Measurements from ENCODE around the gene IFI27L2.

IFI27L2 gene

DNA sequence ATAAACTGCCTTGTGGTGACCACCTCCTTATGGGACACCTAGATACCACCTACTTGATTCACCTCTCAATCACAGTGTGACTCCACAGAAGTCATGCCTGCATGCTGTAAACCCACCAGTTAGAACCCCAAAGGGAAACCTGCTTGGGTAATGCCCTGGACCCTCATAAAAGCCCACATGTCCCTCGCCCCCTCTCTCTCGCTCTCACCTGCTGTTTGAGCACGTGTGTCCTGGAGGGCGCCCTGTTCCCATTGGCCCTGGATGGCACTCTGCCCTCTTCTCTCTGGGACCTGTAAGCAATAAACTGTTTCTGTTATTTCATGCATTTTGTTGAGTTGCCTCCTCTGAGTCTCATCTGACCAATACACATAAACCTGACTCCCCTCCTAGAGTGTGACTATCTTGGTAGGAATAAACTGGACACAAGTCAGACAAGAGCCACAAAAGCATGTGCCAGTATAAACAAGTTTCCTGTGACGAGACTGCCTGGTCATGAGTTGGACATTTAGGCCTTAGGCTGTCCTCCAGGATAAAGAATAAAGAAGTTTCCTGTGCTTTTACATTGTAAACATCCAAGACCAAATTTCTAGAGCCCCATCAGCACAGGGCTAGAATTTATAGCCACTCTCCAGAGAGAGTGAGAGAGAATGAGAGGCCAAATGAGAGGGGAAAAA is 8.6 kb downstream of the IFI27L2 start:
- Histone ChIP-seq H3K9ac (ENCODE audit: low read depth, low read length) (no peak overlapping the region), H3K9me3 (ENCODE audit: control insufficient read depth, insufficient read depth, low read length) (no peaks in the 10 kb centered on the region), H3K27me3 (ENCODE audit: control insufficient read depth, insufficient read depth, low read length) (no peaks in the 10 kb centered on the region), H3K36me3 (ENCODE audit: control insufficient read depth, insufficient read depth, low read length) (no peaks in the 10 kb centered on the region), H3K4me1 (ENCODE audit: control insufficient read depth, insufficient read depth, low read length) (no peaks in the 10 kb centered on the region), H3K4me3 (ENCODE audit: low read depth, low read length) (no peak overlapping the region)

DNA sequence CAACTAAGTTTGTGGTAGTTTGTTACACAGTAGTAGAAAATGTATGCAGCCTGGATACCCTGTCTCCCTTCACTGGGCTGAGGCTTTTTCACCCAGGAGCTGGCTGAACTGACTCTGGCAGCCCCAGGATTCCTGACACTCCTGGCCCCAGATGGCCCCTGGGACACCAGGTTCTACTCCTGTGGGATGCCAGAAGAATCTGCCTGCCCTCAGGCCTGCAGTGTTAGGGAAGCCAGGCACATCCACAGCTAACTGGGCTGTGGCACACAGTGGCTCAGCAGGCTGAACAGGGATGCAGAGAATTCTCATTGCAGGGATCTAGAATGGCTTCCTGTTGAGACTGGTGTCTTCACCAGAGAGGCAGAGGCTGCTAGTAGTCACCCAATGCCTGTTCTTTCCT is 10.3 kb downstream of the IFI27L2 start:
- no peak overlapping the region for H3K9ac ChIP-seq (ENCODE audit: low read depth, low read length)
- H3K4me1 ChIP-seq (ENCODE audit: control insufficient read depth, insufficient read depth, low read length): no peaks in the 10 kb centered on the region
- H3K36me3 ChIP-seq (ENCODE audit: control insufficient read depth, insufficient read depth, low read length): no peaks in the 10 kb centered on the region
- H3K9me3 ChIP-seq (ENCODE audit: control insufficient read depth, insufficient read depth, low read length): no peaks in the 10 kb centered on the region
- H3K27me3 ChIP-seq (ENCODE audit: control insufficient read depth, insufficient read depth, low read length): no peaks in the 10 kb centered on the region
- no peak overlapping the region for H3K4me3 ChIP-seq (ENCODE audit: low read depth, low read length)

DNA sequence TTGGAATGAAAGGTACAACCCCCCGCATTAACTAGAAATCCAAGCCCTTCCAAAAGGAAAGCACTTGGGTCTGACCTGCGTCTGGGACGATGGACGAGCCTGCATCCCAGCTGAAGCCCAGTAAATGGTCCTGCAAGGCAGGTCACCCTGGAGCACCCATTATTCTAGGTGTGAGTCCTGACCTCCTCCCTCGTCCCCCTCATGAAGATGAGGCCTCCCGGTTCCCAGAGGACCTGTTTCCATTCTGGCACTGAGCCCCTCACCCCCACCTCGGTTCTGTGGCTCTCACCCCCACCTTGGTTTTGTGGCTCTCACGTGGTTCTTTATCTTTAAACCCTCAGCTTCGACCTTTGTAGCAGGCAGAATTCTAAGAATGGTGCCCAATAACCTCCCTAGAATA is 11.5 kb downstream of the IFI27L2 start:
- no peaks in the 10 kb centered on the region for H3K36me3 ChIP-seq (ENCODE audit: control insufficient read depth, insufficient read depth, low read length)
- H3K27me3 ChIP-seq (ENCODE audit: control insufficient read depth, insufficient read depth, low read length): no peaks in the 10 kb centered on the region
- H3K4me1 ChIP-seq (ENCODE audit: control insufficient read depth, insufficient read depth, low read length): no peaks in the 10 kb centered on the region
- H3K9ac ChIP-seq (ENCODE audit: low read depth, low read length): no peak overlapping the region
- no peak overlapping the region for H3K4me3 ChIP-seq (ENCODE audit: low read depth, low read length)
- H3K9me3 ChIP-seq (ENCODE audit: control insufficient read depth, insufficient read depth, low read length): no peaks in the 10 kb centered on the region

DNA sequence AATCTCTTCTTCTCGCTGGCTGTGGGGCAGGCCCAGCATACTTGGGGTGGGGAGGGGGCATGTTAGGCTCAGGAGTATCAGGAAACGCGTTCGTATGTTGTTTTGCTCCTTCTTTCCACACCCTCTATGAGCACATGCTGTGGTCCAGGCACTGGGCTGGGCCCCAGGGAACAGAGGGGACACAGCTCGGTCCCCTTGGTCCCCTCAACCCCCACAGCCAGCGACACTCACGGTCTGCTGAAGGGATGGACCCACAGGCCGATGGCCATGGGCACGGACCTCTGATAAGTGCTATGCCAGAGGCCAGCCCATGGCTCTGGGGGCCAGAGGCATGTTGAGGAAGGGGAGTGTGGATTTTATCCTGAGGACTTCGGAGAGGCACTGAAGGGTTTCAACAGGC is 12.7 kb downstream of the IFI27L2 start:
- H3K27me3 ChIP-seq (ENCODE audit: control insufficient read depth, insufficient read depth, low read length): no peaks in the 10 kb centered on the region
- H3K9me3 ChIP-seq (ENCODE audit: control insufficient read depth, insufficient read depth, low read length): no peaks in the 10 kb centered on the region
- H3K4me3 ChIP-seq (ENCODE audit: low read depth, low read length): no peak overlapping the region
- H3K36me3 ChIP-seq (ENCODE audit: control insufficient read depth, insufficient read depth, low read length): no peaks in the 10 kb centered on the region
- no peak overlapping the region for H3K9ac ChIP-seq (ENCODE audit: low read depth, low read length)
- H3K4me1 ChIP-seq (ENCODE audit: control insufficient read depth, insufficient read depth, low read length): no peaks in the 10 kb centered on the region

DNA sequence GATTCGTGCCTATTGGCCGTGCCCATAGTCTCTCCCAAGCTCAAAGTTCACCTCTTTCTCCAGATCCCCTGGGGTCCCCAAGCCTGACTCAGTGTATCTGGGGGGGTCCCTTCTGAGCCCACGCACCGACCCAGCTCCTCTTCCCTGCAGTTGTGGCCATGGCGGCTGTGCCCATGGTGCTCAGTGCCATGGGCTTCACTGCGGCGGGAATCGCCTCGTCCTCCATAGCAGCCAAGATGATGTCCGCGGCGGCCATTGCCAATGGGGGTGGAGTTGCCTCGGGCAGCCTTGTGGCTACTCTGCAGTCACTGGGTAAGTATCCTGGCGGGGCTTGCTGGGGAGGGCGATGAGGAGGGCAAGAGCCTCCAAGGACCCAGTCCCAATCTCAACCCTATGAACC is 13.8 kb downstream of the IFI27L2 start:
- Histone ChIP-seq H3K9me3 (ENCODE audit: control insufficient read depth, insufficient read depth, low read length) (no peaks in the 10 kb centered on the region), H3K9ac (ENCODE audit: low read depth, low read length) (no peak overlapping the region), H3K4me1 (ENCODE audit: control insufficient read depth, insufficient read depth, low read length) (no peaks in the 10 kb centered on the region), H3K4me3 (ENCODE audit: low read depth, low read length) (no peak overlapping the region), H3K36me3 (ENCODE audit: control insufficient read depth, insufficient read depth, low read length) (no peaks in the 10 kb centered on the region), H3K27me3 (ENCODE audit: control insufficient read depth, insufficient read depth, low read length) (no peaks in the 10 kb centered on the region)

DNA sequence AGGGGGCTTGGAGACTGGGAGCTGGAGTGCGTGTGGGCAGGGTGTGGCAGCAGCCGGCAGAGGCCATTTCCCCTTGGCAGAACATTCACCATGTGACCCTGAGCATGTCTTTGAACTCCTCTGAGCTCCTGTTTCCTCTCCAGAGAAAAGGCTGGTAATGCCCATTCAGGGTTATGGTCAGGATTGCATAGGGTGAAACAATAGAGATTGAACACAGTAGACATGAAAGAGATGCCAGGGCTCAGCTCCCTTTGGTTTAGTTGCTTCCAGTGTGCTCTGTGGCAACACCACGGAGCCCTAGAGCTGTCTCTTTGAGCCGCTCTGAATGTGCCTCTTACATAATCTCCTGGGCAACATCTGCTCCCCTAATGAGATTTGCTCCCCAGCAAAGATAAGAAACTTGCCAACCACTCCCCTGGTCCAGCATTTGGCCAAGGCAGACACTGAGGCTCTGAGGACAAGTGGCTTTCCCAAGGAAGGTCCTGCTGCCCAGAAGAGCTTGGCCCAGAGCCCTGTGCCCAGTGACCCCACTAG is 14.3 kb downstream of the IFI27L2 start:
- H3K4me3 ChIP-seq (ENCODE audit: low read depth, low read length): no peak overlapping the region
- H3K27me3 ChIP-seq (ENCODE audit: control insufficient read depth, insufficient read depth, low read length): no peaks in the 10 kb centered on the region
- no peaks in the 10 kb centered on the region for H3K36me3 ChIP-seq (ENCODE audit: control insufficient read depth, insufficient read depth, low read length)
- H3K9me3 ChIP-seq (ENCODE audit: control insufficient read depth, insufficient read depth, low read length): no peaks in the 10 kb centered on the region
- no peak overlapping the region for H3K9ac ChIP-seq (ENCODE audit: low read depth, low read length)
- H3K4me1 ChIP-seq (ENCODE audit: control insufficient read depth, insufficient read depth, low read length): no peaks in the 10 kb centered on the region

DNA sequence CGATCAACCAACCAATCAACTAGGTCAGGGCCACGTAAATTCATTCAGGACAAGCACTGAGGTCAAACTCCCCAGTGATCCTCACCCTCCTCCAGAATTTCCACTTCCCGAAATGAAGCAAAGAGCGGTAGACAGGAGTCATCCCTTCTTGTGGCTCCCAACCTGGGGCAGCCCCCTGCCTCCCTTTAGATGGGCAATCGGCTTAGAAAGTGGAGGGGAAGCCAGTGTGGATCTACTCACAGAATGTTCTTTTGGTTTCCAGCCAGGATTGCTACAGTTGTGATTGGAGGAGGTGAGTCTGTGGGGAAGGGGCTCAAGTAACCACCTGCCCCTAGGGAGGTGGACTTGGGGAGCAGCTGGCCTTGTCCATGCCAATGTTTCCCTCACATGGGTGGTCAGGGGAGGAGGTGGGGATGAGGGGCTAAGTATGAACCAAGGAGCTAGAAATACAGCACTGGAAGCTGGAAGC is 14.8 kb downstream of the IFI27L2 start:
- no peaks in the 10 kb centered on the region for H3K27me3 ChIP-seq (ENCODE audit: control insufficient read depth, insufficient read depth, low read length)
- H3K4me1 ChIP-seq (ENCODE audit: control insufficient read depth, insufficient read depth, low read length): no peaks in the 10 kb centered on the region

DNA sequence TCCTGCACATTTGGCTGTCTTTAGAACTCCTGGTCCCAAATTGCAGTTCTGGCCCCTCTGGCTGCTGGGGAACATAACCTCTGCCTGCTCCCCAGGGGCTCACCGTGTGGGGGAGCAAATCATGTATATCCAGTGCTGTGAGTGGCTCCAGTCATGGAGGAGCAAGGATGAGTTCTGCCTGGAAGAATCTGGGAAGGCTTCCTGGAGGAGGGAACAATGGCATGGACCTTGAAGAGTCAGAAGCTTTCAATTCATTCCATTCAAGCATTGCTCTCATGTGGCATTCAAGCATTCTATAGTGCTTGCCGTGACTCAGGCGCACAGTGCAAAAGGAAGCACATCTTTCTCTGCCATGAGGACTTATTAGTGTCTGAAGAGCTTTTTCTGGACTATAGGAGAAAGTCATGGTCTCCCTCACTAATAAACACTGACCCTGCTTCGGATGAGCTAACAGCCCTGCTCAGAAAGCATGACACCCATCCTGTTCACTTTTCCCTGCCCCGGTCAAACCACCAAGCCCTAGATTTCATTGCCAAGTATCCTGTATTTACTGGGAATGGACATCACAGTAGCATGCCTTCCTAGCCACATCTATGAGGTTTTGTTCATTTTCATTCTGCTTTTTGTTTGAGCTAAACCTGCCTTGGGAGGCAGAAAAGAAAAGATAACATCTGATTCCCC is 15.4 kb downstream of the IFI27L2 start:
- H3K9ac ChIP-seq (ENCODE audit: low read depth, low read length): no peak overlapping the region

More for the DNA sequence above, 14.8 kb downstream of the IFI27L2 start:
- Histone ChIP-seq H3K9me3 (ENCODE audit: control insufficient read depth, insufficient read depth, low read length) (no peaks in the 10 kb centered on the region), H3K4me3 (ENCODE audit: low read depth, low read length) (no peak overlapping the region), H3K9ac (ENCODE audit: low read depth, low read length) (no peak overlapping the region), H3K36me3 (ENCODE audit: control insufficient read depth, insufficient read depth, low read length) (no peaks in the 10 kb centered on the region)

DNA sequence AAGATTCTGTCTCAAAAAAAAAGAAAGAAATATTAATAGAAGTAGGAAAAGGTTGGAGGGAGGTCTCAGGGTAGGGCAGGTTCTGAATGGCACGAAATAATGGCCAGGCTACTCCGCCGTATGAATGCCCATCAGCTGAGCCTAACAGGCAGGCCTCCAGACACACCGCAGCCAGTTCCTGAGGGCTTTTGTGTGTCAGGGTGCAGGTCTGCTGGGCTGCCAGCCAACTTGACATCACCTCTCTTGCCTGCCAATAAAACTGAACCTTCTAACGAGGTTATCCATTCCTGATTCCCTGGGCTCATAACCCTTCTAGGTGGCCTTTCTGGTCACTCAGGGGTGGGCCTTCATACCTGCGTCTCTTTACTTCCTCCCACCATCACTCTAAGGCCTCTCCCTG is 15.9 kb downstream of the IFI27L2 start:
- Histone ChIP-seq H3K9ac (ENCODE audit: low read depth, low read length) (no peak overlapping the region), H3K4me1 (ENCODE audit: control insufficient read depth, insufficient read depth, low read length) (no peaks in the 10 kb centered on the region), H3K4me3 (ENCODE audit: low read depth, low read length) (no peak overlapping the region), H3K9me3 (ENCODE audit: control insufficient read depth, insufficient read depth, low read length) (no peaks in the 10 kb centered on the region), H3K36me3 (ENCODE audit: control insufficient read depth, insufficient read depth, low read length) (no peaks in the 10 kb centered on the region), H3K27me3 (ENCODE audit: control insufficient read depth, insufficient read depth, low read length) (no peaks in the 10 kb centered on the region)

More for the DNA sequence above, 15.4 kb downstream of the IFI27L2 start:
- Histone ChIP-seq H3K9me3 (ENCODE audit: control insufficient read depth, insufficient read depth, low read length) (no peaks in the 10 kb centered on the region), H3K4me1 (ENCODE audit: control insufficient read depth, insufficient read depth, low read length) (no peaks in the 10 kb centered on the region), H3K4me3 (ENCODE audit: low read depth, low read length) (no peak overlapping the region), H3K36me3 (ENCODE audit: control insufficient read depth, insufficient read depth, low read length) (no peaks in the 10 kb centered on the region), H3K27me3 (ENCODE audit: control insufficient read depth, insufficient read depth, low read length) (no peaks in the 10 kb centered on the region)

DNA sequence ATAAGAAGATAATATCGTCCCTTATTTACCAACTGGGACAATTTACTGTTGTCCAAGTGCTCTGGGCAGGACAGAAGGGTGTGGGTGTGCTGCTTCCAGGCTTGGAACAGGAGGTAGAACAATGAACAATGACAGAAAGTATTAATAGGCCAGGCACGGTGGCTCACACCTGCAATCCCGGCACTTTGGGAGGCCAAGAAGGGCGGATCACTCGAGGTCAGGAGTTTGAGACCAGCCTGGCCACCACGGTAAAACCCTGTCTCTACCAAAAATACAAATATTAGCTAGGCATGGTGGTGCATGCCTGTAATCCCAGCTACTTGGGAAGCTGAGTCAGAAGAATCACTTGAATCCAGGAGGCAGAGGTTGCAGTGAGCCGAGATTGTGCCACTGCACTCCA is 16.3 kb downstream of the IFI27L2 start:
- H3K36me3 ChIP-seq (ENCODE audit: control insufficient read depth, insufficient read depth, low read length): no peaks in the 10 kb centered on the region
- H3K27me3 ChIP-seq (ENCODE audit: control insufficient read depth, insufficient read depth, low read length): no peaks in the 10 kb centered on the region
- no peaks in the 10 kb centered on the region for H3K4me1 ChIP-seq (ENCODE audit: control insufficient read depth, insufficient read depth, low read length)
- no peaks in the 10 kb centered on the region for H3K9me3 ChIP-seq (ENCODE audit: control insufficient read depth, insufficient read depth, low read length)
- no peak overlapping the region for H3K4me3 ChIP-seq (ENCODE audit: low read depth, low read length)
- no peak overlapping the region for H3K9ac ChIP-seq (ENCODE audit: low read depth, low read length)

DNA sequence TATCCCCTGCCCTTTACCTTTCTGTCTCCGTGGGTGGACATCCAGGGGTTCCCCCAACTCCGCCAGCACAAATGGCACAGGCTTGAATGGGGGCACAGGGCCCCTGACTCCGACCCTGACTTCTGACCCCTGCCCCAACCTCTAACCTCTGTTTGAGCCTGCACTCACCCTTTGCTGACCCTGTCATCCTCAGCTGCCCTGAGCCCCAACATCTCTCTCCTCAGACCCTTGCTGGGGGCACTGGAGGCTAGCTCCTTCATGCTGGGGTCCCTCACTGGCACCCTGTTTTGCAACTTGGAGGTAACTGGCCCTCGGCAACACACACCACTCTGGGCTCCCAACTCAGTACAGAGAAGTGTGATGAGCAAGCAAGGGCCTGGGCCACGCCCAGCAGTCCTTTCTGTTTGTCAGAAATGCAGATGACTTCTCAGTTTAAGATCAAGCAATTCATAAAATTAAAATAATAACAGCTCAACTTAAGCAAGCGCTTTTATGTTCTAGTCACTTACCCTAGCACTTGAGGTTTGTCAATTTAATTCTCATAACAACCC is 16.8 kb downstream of the IFI27L2 start:
- H3K4me1 ChIP-seq (ENCODE audit: control insufficient read depth, insufficient read depth, low read length): no peaks in the 10 kb centered on the region
- no peaks in the 10 kb centered on the region for H3K27me3 ChIP-seq (ENCODE audit: control insufficient read depth, insufficient read depth, low read length)
- no peak overlapping the region for H3K4me3 ChIP-seq (ENCODE audit: low read depth, low read length)
- no peaks in the 10 kb centered on the region for H3K9me3 ChIP-seq (ENCODE audit: control insufficient read depth, insufficient read depth, low read length)
- H3K36me3 ChIP-seq (ENCODE audit: control insufficient read depth, insufficient read depth, low read length): no peaks in the 10 kb centered on the region
- no peak overlapping the region for H3K9ac ChIP-seq (ENCODE audit: low read depth, low read length)
